Measurements from ENCODE around the gene HOXC5.

The HOXC5 gene

GRCh38 chr12:54049108-54049507 is 16.3 kb downstream of the HOXC5 start:
- DNase-seq: no peak

GRCh38 chr12:54050482-54050810 is 17.6 kb downstream of the HOXC5 start:
- no peak for DNase-seq

- DNase-seq: no peak
These were observed 18.4 kb downstream of the HOXC5 start for GRCh38 chr12:54051026-54051842.

GRCh38 chr12:54051874-54052437 is 19.1 kb downstream of the HOXC5 start:
- no peak for DNase-seq

- no peak for DNase-seq
These were observed 19.7 kb downstream of the HOXC5 start for GRCh38 chr12:54052438-54053002.

GRCh38 chr12:54053003-54053750 is 20.3 kb downstream of the HOXC5 start:
- no peak for DNase-seq

GRCh38 chr12:54053751-54054741 is 21.2 kb downstream of the HOXC5 start, which contains the start of gene HOXC4:
TSS of gene HOXC4 (plus strand) at chr12:54053835. CDS start at chr12:54053923, 88 bp downstream.
- no peak for DNase-seq

- no peak for DNase-seq
These were observed 21.9 kb downstream of the HOXC5 start for GRCh38 chr12:54054742-54055194.

GRCh38 chr12:54055552-54055951 is 22.7 kb downstream of the HOXC5 start:
- no peak for DNase-seq

- DNase-seq: no peak
These were observed 23.3 kb downstream of the HOXC5 start for GRCh38 chr12:54056110-54056509.

GRCh38 chr12:54058128-54058768 is 25.4 kb downstream of the HOXC5 start:
- no peak for DNase-seq

GRCh38 chr12:54059668-54060067 is 26.8 kb downstream of the HOXC5 start:
- no peak for DNase-seq

GRCh38 chr12:54060174-54060974 is 27.5 kb downstream of the HOXC5 start:
- no peak for DNase-seq

GRCh38 chr12:54060975-54061778 is 28.3 kb downstream of the HOXC5 start:
- no peak for DNase-seq

GRCh38 chr12:54065677-54066076 is 32.8 kb downstream of the HOXC5 start:
- DNase-seq: no peak

GRCh38 chr12:54066408-54066807 is 33.6 kb downstream of the HOXC5 start:
- no peak for DNase-seq

GRCh38 chr12:54068418-54069070 is 35.7 kb downstream of the HOXC5 start:
- DNase-seq: no peak

- DNase-seq: no peak
These were observed 39.1 kb downstream of the HOXC5 start for GRCh38 chr12:54071942-54072341.

- no peak for DNase-seq
These were observed 41.5 kb downstream of the HOXC5 start for GRCh38 chr12:54074308-54074707.

Data from OCI-M1 (cell line).